Heart left ventricle (tissue), 13 donors: ENCODE measurements around the gene STRBP.

ENCODE experiments used
- POLR2A ChIP-seq, 2 donors: fragments of 450-650 bp; IDR thresholded peaks; one replicate each; pipeline ENCODE4 v1.6.1; 2017; ENCODE audit warnings: antibody characterized with exemption in 2 of 2, mild to moderate bottlenecking in 2 of 2, moderate library complexity in 2 of 2
- TF ChIP-seq, protein P1 (sequence below), 12 donors: fragments of 200-600 bp; sonication (generic) in 4 of 12; IDR thresholded peaks; one replicate each; pipeline versions ENCODE4 v1.5.0 to v1.8.0; 2018 to 2022; ENCODE audit warnings: antibody characterized with exemption in 12 of 12, mild to moderate bottlenecking in 5 of 12
- donor health status: ischemic (EF 13 %, LVEDD 7.1; RV severe dilation, severe dysfunction).
- donor health status: DM: no; HTN: yes; CAD: no.
- donor health status: DM: no; HTN: no; CAD: no.
- donor health status: ischemic (EF 25% LVEDD 6.9; RV normal size, moderate dysfunction).
- donor health status: ischemic (EF 25% LVEDD 5.7; RV mildly dilated, moderate dysfunction).
- donor health status: ischemic (EF 35%, LVEDD 5.7; RV mildly dilated, moderate dysfunction).
- donor health status: nonischemic (EF 11% LVEDD 7.7; RV severe dilation, severe dysfunction).
- donor health status: DM: yes; HTN: yes; CAD: no.
- donor health status: PGD.
- donor health status: ischemic (EF 29% LVEDD 5.4; RV normal size, mild dysfunction).
- donor health status: nonischemic (EF 23%, LVEDD 6.1; RV moderate dilation, normal function).

DNA sequence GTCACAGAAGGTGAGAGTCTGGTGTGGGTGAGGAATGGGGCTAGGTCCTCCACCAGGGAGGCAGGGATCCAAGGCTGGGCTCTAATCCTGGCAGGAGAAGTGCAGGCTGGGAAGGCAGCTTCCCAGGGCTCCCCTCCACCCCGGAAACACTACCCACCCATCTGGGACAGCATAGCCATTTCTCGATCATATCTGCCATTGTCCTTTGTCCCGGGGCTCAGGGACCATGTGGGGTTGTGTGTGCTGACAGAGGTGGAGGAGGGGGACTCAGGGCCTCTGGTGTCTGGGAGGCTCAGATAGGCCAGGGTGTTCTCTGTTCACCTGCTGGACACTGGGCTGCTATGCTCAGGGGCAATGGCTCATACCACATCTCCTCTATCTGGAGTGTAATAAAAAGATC lies 32.2 kb upstream of the STRBP start:
- TF ChIP-seq, protein P1, sequence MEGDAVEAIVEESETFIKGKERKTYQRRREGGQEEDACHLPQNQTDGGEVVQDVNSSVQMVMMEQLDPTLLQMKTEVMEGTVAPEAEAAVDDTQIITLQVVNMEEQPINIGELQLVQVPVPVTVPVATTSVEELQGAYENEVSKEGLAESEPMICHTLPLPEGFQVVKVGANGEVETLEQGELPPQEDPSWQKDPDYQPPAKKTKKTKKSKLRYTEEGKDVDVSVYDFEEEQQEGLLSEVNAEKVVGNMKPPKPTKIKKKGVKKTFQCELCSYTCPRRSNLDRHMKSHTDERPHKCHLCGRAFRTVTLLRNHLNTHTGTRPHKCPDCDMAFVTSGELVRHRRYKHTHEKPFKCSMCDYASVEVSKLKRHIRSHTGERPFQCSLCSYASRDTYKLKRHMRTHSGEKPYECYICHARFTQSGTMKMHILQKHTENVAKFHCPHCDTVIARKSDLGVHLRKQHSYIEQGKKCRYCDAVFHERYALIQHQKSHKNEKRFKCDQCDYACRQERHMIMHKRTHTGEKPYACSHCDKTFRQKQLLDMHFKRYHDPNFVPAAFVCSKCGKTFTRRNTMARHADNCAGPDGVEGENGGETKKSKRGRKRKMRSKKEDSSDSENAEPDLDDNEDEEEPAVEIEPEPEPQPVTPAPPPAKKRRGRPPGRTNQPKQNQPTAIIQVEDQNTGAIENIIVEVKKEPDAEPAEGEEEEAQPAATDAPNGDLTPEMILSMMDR (IDR thresholded peaks at IDR 0.05): no peak
- TF ChIP-seq POLR2A (IDR thresholded peaks at IDR 0.05): no peak
